Measurements from ENCODE around the gene SUN5.

SUN5 gene

GRCh38 chr20:33016581-33017109, 12.4 kb upstream of the SUN5 start:
- no peak for DNase-seq
- in situ Hi-C loops (cut with HindIII; ENCODE audit: low pct_ligation_motif_present, low pct_unique_long_range_greater_than_20kb, low sequenced_read_pairs), result no loop called here

GRCh38 chr20:33015700-33016580, 11.7 kb upstream of the SUN5 start:
- no peak for DNase-seq
- in situ Hi-C loops (cut with HindIII; ENCODE audit: low pct_ligation_motif_present, low pct_unique_long_range_greater_than_20kb, low sequenced_read_pairs), result no loop called here

DNA sequence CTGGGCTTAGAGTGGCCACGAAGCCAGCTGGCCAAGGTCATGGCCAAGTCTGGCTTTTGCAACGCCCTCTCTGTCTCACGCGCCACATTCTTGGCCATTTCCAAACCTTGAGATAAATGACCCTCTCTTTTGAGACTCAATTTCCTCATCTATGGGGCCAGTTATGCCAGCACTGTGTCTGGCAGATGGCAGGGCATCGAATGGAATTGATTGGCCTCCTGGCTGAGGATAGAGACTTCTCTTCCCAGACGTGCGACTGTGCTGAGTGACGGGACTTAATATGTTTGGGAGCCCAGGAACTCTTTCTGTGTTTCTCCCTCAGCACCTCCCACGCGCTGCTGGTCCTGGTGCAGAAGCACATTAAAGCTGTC, 10.9 kb upstream of the SUN5 start:
- in situ Hi-C loops (cut with HindIII; ENCODE audit: low pct_ligation_motif_present, low pct_unique_long_range_greater_than_20kb, low sequenced_read_pairs), result no loop called here

DNA sequence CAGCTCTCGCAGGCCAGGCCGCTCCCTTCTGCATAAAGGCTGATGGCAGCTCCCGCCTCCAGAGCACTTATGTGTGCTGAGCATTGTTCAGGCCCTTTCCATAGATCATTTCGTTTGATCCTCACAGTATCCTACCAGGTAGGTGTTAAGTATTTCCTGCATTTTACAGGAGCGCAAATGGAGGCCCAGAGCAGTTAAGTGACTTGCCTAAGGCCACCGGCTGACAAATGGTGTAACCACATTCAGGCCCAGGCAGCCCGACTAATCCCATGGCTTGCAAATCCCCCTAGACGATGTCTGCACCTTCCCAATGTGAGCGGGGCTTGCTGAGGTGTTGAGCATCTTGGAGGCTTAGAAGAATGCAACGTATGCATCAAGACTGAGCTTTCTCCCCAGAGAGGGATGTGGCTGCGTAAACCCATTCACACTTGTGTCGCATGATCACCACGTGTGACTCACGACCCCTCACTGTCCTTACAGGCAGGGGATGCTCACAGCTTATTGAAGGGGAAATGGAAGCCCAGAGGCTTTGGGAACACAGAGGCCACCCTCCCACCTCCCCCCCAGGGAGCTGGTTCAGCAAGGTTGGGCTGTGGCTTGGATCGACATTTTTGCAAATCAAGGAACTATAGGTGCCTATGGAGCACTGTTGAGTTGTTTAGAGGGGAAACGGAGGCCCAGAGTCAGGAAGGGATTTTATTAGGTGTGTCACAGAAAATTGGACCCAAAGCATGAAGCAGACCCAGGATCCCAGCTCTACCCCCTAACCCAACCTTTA, 10.3 kb upstream of the SUN5 start:
- in situ Hi-C loops (cut with HindIII; ENCODE audit: low pct_ligation_motif_present, low pct_unique_long_range_greater_than_20kb, low sequenced_read_pairs), result no loop called here

More for the DNA sequence above, 10.9 kb upstream of the SUN5 start:
- DNase-seq, result no peak

GRCh38 chr20:33013701-33014326, 9.6 kb upstream of the SUN5 start:
- DNase-seq, result no peak
- in situ Hi-C loops (cut with HindIII; ENCODE audit: low pct_ligation_motif_present, low pct_unique_long_range_greater_than_20kb, low sequenced_read_pairs), result no loop called here

More for the DNA sequence above, 10.3 kb upstream of the SUN5 start:
- DNase-seq, result no peak

GRCh38 chr20:33012327-33013189, 8.3 kb upstream of the SUN5 start:
- in situ Hi-C loops (cut with HindIII; ENCODE audit: low pct_ligation_motif_present, low pct_unique_long_range_greater_than_20kb, low sequenced_read_pairs), result no loop called here
- no peak for DNase-seq

DNA sequence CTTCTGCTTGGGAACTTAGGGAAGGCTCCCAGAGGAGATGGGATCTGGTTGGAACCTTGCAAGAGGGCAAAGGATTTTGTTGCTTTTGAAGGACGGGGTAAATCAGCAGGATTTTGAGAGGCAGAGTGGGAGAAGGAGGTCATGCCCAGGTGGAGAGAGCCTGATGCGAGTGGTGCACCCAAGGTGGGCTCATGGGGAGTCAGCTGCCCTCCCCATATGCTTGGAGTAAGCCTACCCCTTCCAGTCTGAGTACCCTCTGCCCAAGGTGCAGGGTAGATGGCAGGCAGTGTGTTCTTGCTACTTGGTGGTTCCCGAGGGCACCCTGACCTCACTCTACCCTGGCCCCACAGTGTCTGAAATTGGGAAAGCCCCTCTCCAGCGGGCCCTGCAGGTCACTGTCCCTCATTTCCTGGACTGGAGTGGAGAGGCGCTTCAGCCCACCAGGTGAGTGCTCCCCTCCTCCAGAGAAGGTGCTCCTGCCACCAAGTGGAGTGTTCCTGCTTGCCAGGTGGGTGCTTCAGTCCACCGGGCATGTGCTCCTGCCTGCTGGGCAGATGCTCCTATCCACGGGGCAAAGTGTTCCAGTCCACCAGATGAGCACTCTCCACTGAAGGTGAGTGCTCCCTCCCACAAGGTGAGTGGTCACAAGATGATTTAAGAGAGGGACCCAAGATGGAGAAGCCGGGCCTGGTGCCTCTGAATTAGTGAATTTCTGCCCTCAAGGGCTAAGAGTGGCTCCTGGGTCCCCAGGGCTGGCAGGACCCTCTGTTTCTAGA, 6.6 kb upstream of the SUN5 start:
- DNase-seq, result no peak
- in situ Hi-C loops (cut with HindIII; ENCODE audit: low pct_ligation_motif_present, low pct_unique_long_range_greater_than_20kb, low sequenced_read_pairs), result no loop called here

- in situ Hi-C loops (cut with HindIII; ENCODE audit: low pct_ligation_motif_present, low pct_unique_long_range_greater_than_20kb, low sequenced_read_pairs), result no loop called here
- DNase-seq, result no peak
These were observed 5.9 kb upstream of the SUN5 start for GRCh38 chr20:33010133-33010504.

DNA sequence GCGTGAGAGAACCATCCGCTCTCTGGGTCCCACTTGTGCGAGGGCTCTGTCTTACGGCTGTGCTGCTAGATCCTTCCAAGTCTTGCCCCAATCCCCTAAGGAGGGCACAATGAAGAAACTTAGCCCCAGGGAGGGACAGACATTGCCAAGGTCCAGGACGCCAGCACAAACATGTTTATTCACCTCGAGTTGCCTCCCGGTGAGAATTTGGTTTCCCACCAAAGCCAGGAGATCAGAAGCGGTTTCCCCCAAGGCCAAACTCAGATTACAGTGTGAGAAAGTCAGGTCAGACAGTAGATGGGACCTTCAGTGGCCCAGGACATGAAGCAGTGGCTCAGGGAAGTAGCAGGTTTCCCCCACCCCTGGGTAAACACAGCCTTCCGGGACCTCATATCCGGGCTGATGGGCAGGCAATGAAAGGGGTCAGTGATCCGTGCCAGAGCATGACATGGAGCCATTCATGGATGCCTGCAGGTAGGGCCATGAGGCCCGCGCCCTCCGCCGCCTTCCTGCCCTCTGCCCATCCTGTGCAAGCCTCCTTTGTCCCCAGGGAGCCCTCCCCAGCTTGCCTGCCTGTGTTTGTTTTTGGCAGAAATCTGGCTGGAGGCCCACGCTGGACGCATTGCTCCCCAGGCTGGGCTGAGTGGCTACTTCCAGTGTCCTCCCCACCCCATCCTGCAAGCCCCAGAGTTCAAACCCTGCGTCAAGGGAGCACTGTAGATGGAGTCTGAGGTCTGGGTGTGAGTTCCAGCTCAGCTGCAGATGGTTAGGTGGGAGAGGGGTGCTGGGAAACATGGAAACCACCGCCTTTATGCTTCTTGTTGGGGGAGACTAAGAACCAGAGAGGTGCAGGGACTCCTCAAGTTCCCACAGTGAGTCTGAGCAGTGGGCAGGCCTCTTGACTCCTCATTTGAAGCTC, 5.2 kb upstream of the SUN5 start:
- in situ Hi-C loops (cut with HindIII; ENCODE audit: low pct_ligation_motif_present, low pct_unique_long_range_greater_than_20kb, low sequenced_read_pairs), result no loop called here
- no peak for DNase-seq

DNA sequence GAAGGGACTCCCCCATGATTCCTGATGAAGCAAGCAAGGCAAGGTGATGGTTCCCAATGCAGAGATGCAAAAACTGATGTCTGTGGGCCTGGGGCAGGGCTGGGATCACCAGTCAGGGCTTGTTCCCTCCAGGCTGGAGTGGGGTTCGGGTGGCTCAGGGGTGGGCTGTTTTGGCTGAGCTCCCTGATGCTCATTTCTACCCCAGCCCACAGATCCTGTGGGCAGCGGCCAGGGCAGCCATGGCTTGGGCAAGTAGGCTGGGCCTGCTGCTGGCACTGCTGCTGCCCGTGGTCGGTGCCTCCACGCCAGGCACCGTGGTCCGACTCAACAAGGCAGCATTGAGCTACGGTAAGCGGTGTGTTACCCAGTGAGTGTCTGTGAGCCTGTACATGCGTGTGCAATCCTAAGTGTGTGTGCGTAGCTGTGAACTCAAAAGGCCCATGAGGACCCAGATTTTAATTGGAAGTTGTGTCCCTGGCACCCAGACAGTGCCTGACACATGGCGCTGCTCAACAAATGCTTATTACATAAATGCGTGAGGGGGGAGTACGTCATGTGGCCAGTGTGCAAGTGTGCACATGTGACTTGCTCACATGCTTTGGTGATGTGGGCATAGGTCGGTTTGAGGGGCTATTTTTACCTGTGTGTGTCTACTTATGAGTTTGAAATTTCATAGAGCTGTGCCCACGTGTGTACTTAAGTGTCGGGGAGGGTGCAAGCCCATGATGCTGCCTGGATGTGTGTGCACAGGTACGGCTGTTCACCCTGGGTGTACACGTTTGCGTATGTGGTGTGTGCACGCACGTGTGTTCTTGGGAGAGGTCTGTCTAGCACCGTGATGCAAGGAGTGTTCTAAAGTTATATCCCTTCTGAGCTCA, 4.3 kb upstream of the SUN5 start:
- DNase-seq, result no peak
- in situ Hi-C loops (cut with HindIII; ENCODE audit: low pct_ligation_motif_present, low pct_unique_long_range_greater_than_20kb, low sequenced_read_pairs), result no loop called here

DNA sequence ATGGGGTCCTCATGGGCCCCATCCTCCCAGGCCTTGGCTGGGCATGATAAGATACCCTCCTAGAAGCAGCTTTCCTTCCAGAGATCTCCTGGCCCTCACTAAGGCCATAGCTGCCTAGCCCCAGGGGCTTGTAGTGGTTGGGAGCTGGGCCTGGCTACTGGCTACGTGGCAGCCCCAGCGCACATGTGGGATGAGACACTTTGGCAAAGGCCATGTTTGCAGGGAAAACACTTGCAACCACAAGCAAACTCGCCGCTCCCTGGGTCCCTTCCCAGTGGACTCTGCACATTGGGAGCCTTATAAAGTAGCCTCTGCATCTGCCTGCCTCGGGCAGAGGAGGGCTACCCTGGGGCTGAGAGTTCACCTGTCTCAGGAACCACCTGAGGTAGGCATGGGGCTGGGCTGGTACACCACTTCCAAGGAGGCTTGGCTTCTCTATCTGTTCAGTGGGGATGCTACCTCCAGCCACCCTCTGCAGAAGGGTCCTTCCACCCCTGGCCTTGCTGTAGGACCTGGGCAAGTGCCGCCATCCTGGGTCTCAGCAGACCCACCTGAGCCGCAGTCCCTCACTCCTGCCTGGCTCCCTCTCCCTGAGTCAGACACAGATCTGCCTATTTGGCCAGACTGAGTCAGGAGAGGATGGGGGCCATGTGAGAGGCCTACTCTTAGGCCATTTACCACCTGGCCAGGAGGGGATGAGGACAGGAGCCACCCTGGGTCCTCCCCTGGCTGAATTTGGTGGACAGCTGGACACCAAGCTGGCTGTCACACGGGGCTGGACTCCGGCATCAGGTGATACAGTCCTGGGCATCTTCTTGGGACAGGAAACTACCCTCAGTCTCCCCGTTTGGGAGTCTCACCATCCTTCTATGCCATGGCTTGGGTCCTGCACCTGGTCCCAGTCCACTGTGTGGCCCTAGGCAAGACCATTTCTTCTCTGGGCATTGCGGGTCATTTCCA, 3.4 kb upstream of the SUN5 start, which contains the start of gene BPIFB2:
Gene BPIFB2, plus strand, starts transcription at position 329 of the 960 bp plus-strand sequence. CDS start 871 bp downstream, outside the sequence.
- DNase-seq, result no peak

GRCh38 chr20:33006776-33007375, 2.6 kb upstream of the SUN5 start:
- in situ Hi-C loops (cut with HindIII; ENCODE audit: low pct_ligation_motif_present, low pct_unique_long_range_greater_than_20kb, low sequenced_read_pairs), result no loop called here
- DNase-seq, result no peak

More for the DNA sequence above, 3.4 kb upstream of the SUN5 start, which contains the start of gene BPIFB2:
- in situ Hi-C loops (cut with HindIII; ENCODE audit: low pct_ligation_motif_present, low pct_unique_long_range_greater_than_20kb, low sequenced_read_pairs), result no loop called here

- DNase-seq, result no peak
- in situ Hi-C loops (cut with HindIII; ENCODE audit: low pct_ligation_motif_present, low pct_unique_long_range_greater_than_20kb, low sequenced_read_pairs), result no loop called here
These were observed 1.9 kb upstream of the SUN5 start for GRCh38 chr20:33005908-33006775.

All from ACHN (cell line).